CD4-positive, alpha-beta T cell (primary cell): ENCODE measurements around the gene KCNK4. TPM values are rescaled to one million over a fixed set of nuclear protein-coding genes. Genes with fewer than 3 reads are reported as not detected.
A peak's percentile ranks its signal among the peaks of the same experiment; 100 is the strongest.

ENCODE experiments used
- ATAC-seq: fragments of 200-7000 bp; cut with Tn5 transposase; one replicate; pipeline ENCODE4 v1.10.0; 2022; ENCODE audit warnings: mild to moderate bottlenecking; ENCODE audit not compliant: poor library complexity
- CTCF ChIA-PET: fragments of 350-600 bp; sonication (Branson Sonifier 250); formaldehyde crosslinking; loops from one replicate; lab custom pipeline; 2021; ENCODE audit warnings: antibody characterized with exemption, inconsistent platforms; lab: Charles Lee
- POLR2A ChIA-PET: fragments of 350-600 bp; sonication (Branson Sonifier 250); formaldehyde crosslinking; loops from one replicate; lab custom pipeline; 2021; ENCODE audit warnings: antibody characterized with exemption, inconsistent platforms; lab: Charles Lee
- DNase-seq, 14 experiments: peaks; one replicate each; pipeline ENCODE4 v3.0.0-alpha.2; 2013 to 2020; ENCODE audit warnings: mixed read lengths in 2 of 14
- H3K27ac ChIP-seq, 2 donors: one replicate each; pipeline versions ENCODE4 v1.5.1 to v1.7.0; 2013; ENCODE audit warnings: low read length in 2 of 2, low read depth in 1 of 2, mild to moderate bottlenecking in 1 of 2
- H3K27me3 ChIP-seq, 2 experiments: 1 replicate in 1 of 2; 2 replicates in 1 of 2; pipeline versions ENCODE4 v1.6.1 to v1.7.0; 2013; ENCODE audit warnings: low read length in 2 of 2, control low read depth in 1 of 2, mild to moderate bottlenecking in 1 of 2, moderate library complexity in 1 of 2; ENCODE audit not compliant: insufficient read depth in 2 of 2, control insufficient read depth in 1 of 2
- H3K36me3 ChIP-seq: one replicate; pipeline ENCODE4 v1.6.1; 2013; ENCODE audit warnings: low read length, control low read depth; ENCODE audit not compliant: insufficient read depth
- H3K4me1 ChIP-seq: one replicate; pipeline ENCODE4 v1.6.1; 2013; ENCODE audit warnings: low read length, control low read depth; ENCODE audit not compliant: insufficient read depth
- H3K4me3 ChIP-seq: one replicate; pipeline ENCODE4 v1.5.1; 2013; ENCODE audit warnings: mild to moderate bottlenecking, low read length, moderate library complexity
- H3K9me3 ChIP-seq, 2 experiments: 1 replicate in 1 of 2; 2 replicates in 1 of 2; pipeline versions ENCODE4 v1.6.1 to v1.7.0; 2013; ENCODE audit warnings: low read length in 2 of 2, mild to moderate bottlenecking in 2 of 2, control low read depth in 1 of 2, moderate library complexity in 1 of 2; ENCODE audit not compliant: control insufficient read depth in 1 of 2, insufficient read depth in 1 of 2
- H3K27ac Mint-ChIP-seq: one replicate; pipeline ENCODE4 v1.8.0; 2020; ENCODE audit warnings: mixed read lengths
- H3K27me3 Mint-ChIP-seq: one replicate; pipeline ENCODE4 v1.8.0; 2021; ENCODE audit warnings: mixed read lengths
- H3K36me3 Mint-ChIP-seq: one replicate; pipeline ENCODE4 v1.8.0; 2021; ENCODE audit warnings: low read depth, mixed read lengths
- H3K4me1 Mint-ChIP-seq: one replicate; pipeline ENCODE4 v1.8.0; 2021; ENCODE audit warnings: low read depth, mixed read lengths
- H3K4me3 Mint-ChIP-seq: one replicate; pipeline ENCODE4 v1.8.0; 2020; ENCODE audit warnings: mild to moderate bottlenecking, mixed read lengths
- H3K9me3 Mint-ChIP-seq: one replicate; pipeline ENCODE4 v1.8.0; 2020; ENCODE audit warnings: mixed read lengths
- CTCF ChIP-seq: fragments of 200-600 bp; IDR thresholded peaks from one replicate; pipeline ENCODE4 v1.8.0; 2022; ENCODE audit warnings: antibody characterized with exemption, mild to moderate bottlenecking
- intact Hi-C, 2 experiments: fragments of 100-400 bp; cut with DNase I in 1 of 2; cut with micrococcal nuclease in 1 of 2; formaldehyde crosslinking; loops; one replicate each; pipeline versions ENCODE4 v1.15.1 to v1.9.0; 2023 to 2025; cut with DNase I, micrococcal nuclease
- total RNA-seq, 174 experiments: library from RNA in 2 of 174; stranded (reverse) in 2 of 174; gene quantifications; one replicate each; pipeline ENCODE4 v1.2.3 and lab custom pipeline; 2021 to 2026

The KCNK4 gene
- total RNA-seq, 2 experiments from 2014 or later: 0.14 TPM; not detected in 1

GRCh38 chr11:64338716-64339115 is 47.6 kb downstream of the KCNK4 start:
- peak overlapping the region; percentile 93 for H3K27ac Mint-ChIP-seq
- H3K36me3 ChIP-seq: peaks cover 32% of the 10 kb centered on the region
- H3K4me1 ChIP-seq: peaks cover 47% of the 10 kb centered on the region
- TF ChIP-seq CTCF: no peak
- H3K4me3 ChIP-seq: no peak overlapping the region
- ChIA-PET CTCF (no interaction called here), POLR2A (interaction anchor here (4.7 kb wide), 1 partner anchor 21 kb away, joined by 103 read pairs; the partner anchor contains the start of genes PRDX5 and TRMT112)
- intact Hi-C loops: loop anchor here in 1 of 2 experiments (1.0 kb wide), 1 partner anchor 19 kb away; no protein-coding TSS in a partner anchor
- H3K27ac ChIP-seq: peak overlapping the region in 1 of 2 donors; percentile 93
- H3K4me3 Mint-ChIP-seq: peak overlapping the region; percentile 92
- ATAC-seq (no peak), DNase-seq (peak in 1 of 14 experiments; percentile 31)
- H3K36me3 Mint-ChIP-seq: peaks cover 34% of the 10 kb centered on the region
- no peaks in the 10 kb centered on the region for H3K9me3 Mint-ChIP-seq
- H3K27me3 ChIP-seq: no peaks in the 10 kb centered on the region
- peaks cover 49% of the 10 kb centered on the region for H3K4me1 Mint-ChIP-seq
- no peaks in the 10 kb centered on the region for H3K9me3 ChIP-seq
- H3K27me3 Mint-ChIP-seq: no peaks in the 10 kb centered on the region

- Mint-ChIP-seq H3K27me3 (no peaks in the 10 kb centered on the region), H3K27ac (peak overlapping the region; percentile 93), H3K9me3 (no peaks in the 10 kb centered on the region), H3K4me3 (peak overlapping the region; percentile 92), H3K4me1 (peaks cover 49% of the 10 kb centered on the region), H3K36me3 (peaks cover 32% of the 10 kb centered on the region)
- peak overlapping the region; percentile 81 for H3K4me3 ChIP-seq
- H3K27ac ChIP-seq: peak overlapping the region; percentile 83 to 93
- H3K9me3 ChIP-seq: no peaks in the 10 kb centered on the region
- no peaks in the 10 kb centered on the region for H3K27me3 ChIP-seq
- peaks cover 53% of the 10 kb centered on the region for H3K4me1 ChIP-seq
- DNase-seq (no peak), ATAC-seq (no peak)
- no peak for TF ChIP-seq CTCF
- H3K36me3 ChIP-seq: peaks cover 38% of the 10 kb centered on the region
- intact Hi-C loops: no loop called here
- POLR2A ChIA-PET: interaction anchor here (1.1 to 4.7 kb wide), 4 partner anchors 10 to 439 kb away, joined by 3 to 103 read pairs (median 6); partner anchors contain the start of genes PRDX5, SF1, STIP1 and TRMT112
- CTCF ChIA-PET: interaction anchor here (1.1 to 2.3 kb wide), 2 partner anchors 8 to 38 kb away, joined by 3 to 15 read pairs; no protein-coding TSS in a partner anchor
Measured at GRCh38 chr11:64339286-64339685, 48.2 kb downstream of the KCNK4 start.

GRCh38 chr11:64339754-64340408 is 48.8 kb downstream of the KCNK4 start, which contains the start of gene CCDC88B:
Gene CCDC88B (plus strand): TSS chr11:64340204. CDS start chr11:64340267, 63 bp downstream.
- H3K9me3 Mint-ChIP-seq: no peaks in the 10 kb centered on the region
- ChIA-PET CTCF (interaction anchor here (0.9 to 3.9 kb wide), 4 partner anchors 8 to 39 kb away, joined by 3 to 34 read pairs (median 9); partner anchors contain the start of genes PRDX5 and TRMT112), POLR2A (interaction anchor here (0.6 to 4.7 kb wide), 12 partner anchors 10 to 1748 kb away, joined by 3 to 103 read pairs (median 4); partner anchors contain the start of genes ESRRA, FAM89B, FKBP2 and INTS5)
- peaks cover 43% of the 10 kb centered on the region for H3K36me3 ChIP-seq
- H3K27ac Mint-ChIP-seq: peak within 1 kb of the TSS; percentile 93
- peaks cover 49% of the 10 kb centered on the region for H3K4me1 Mint-ChIP-seq
- TF ChIP-seq CTCF: no peak
- intact Hi-C loops: loop anchor here (1.0 to 5.0 kb wide), 3 partner anchors 23 to 35 kb away; partner anchors contain the start of genes ESRRA (in 2 of the 2) and TRMT112 (in 1 of the 2)
- H3K9me3 ChIP-seq: no peaks in the 10 kb centered on the region
- peak within 1 kb of the TSS; percentile 81 for H3K4me3 ChIP-seq
- H3K36me3 Mint-ChIP-seq: peaks cover 32% of the 10 kb centered on the region
- ATAC-seq (peak; percentile 86), DNase-seq (peak; percentile 77 to 95 (median 86))
- H3K27ac ChIP-seq: peak within 1 kb of the TSS; percentile 83 to 93
- no peaks in the 10 kb centered on the region for H3K27me3 Mint-ChIP-seq
- H3K4me3 Mint-ChIP-seq: peak within 1 kb of the TSS; percentile 92
- H3K4me1 ChIP-seq: peaks cover 55% of the 10 kb centered on the region
- no peaks in the 10 kb centered on the region for H3K27me3 ChIP-seq
